Right renal pelvis (tissue), 4 donors: ENCODE measurements around the gene PRR14L. TPM values are rescaled to one million over a fixed set of nuclear protein-coding genes. Genes with fewer than 3 reads are reported as not detected.
"Not testable (repeated sequence)": the region's sequence is repeated elsewhere in the genome, so short reads cannot be mapped to it uniquely, and the experiment has no call there.

Experiments used
- DNase-seq, 4 donors: peaks; one replicate each; pipeline ENCODE4 v3.0.0-alpha.2; 2013; ENCODE audit warnings: low read depth in 4 of 4, low spot score in 3 of 4, missing footprints in 1 of 4
- polyA plus RNA-seq, 4 donors: library from polyadenylated mRNA; unstranded; fragments of 120-200 nt; gene quantifications; one replicate each; pipeline ENCODE4 v1.2.1, GENCODE V29; 2013; ENCODE audit not compliant: insufficient read length in 4 of 4

PRR14L gene
- polyA plus RNA-seq, 4 donors = 22.9 to 26.6 (median 25.7) TPM

DNA sequence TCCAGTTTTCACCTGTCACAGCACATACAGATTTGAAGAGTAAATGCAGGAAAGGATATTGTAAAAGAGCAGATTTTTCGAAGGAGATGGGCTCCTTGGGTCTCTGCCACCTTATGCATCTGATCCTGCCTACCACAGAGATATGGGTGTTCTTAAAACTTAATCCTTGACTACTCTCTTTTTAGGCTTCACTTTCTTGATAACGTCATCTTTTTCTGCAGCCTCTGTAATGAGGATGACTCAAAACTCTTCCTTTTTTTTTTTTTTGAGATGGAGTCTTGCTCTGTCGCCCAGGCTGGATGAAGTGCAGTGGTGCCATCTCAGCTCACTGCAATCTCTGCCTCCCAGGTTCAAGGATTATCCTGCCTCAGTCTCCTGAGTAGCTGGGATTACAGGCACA is 7.8 kb downstream of the PRR14L start:
- no peak for DNase-seq

GRCh38 chr22:31740314-31740713 is 9.6 kb downstream of the PRR14L start:
- DNase-seq = not testable (repeated sequence)

GRCh38 chr22:31739795-31740201 is 10.1 kb downstream of the PRR14L start:
- no peak for DNase-seq

- DNase-seq = no peak
These were observed 11.4 kb downstream of the PRR14L start for GRCh38 chr22:31738566-31738965.

- DNase-seq = no peak
These were observed 12.0 kb downstream of the PRR14L start for GRCh38 chr22:31737932-31738331.

DNA sequence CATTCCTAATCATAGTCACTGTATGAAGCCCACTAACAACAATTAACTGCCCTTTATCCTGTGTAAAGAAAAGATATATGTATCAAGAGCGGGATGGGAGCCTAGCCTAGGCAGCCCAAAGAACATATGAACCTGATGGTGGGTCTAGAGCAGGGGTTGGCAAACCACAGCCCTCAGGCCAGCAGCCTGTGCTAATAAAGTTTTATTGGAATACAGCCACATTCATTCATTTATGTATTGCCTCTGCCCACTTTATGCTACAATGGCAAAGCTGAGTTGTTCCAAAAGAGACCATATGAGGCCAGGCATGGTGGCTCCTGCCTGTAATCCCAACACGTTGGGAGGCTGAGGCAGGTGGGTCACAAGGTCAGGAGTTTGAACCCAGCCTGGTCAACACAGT is 13.5 kb downstream of the PRR14L start:
- no peak for DNase-seq

GRCh38 chr22:31734512-31734911 is 15.4 kb downstream of the PRR14L start:
- DNase-seq = no peak

DNA sequence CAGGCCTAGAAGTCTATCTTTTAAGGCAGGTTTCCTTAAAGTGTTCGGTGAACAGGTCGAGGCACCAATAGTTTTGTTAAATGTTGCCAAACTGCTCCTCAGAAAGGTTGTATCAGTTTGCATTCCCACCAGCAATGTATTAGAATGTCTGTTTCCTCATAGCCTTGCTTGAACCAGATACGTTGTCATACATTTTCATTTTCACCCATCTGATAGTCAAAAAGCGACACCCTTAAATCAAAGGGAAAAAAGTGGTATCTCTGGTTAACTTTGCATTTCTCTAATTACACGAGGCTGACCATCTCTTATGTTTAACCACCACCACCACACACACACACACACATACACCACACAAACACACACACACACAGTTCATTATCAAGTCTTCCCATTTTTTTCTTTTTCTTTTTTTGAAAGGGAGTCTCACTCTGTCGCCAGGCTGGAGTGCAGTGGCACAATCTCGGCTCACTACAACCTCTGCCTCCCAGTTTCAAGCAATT is 16.3 kb downstream of the PRR14L start:
- DNase-seq = no peak

- no peak for DNase-seq
These were observed 17.7 kb downstream of the PRR14L start for GRCh38 chr22:31732089-31732829.

GRCh38 chr22:31730344-31730711 is 19.6 kb downstream of the PRR14L start:
- no peak for DNase-seq

- no peak for DNase-seq
These were observed 21.1 kb downstream of the PRR14L start for GRCh38 chr22:31728857-31729256.

- DNase-seq = no peak
These were observed 23.2 kb downstream of the PRR14L start for GRCh38 chr22:31726692-31727091.

GRCh38 chr22:31723723-31724122 is 26.2 kb downstream of the PRR14L start:
- no peak for DNase-seq

DNA sequence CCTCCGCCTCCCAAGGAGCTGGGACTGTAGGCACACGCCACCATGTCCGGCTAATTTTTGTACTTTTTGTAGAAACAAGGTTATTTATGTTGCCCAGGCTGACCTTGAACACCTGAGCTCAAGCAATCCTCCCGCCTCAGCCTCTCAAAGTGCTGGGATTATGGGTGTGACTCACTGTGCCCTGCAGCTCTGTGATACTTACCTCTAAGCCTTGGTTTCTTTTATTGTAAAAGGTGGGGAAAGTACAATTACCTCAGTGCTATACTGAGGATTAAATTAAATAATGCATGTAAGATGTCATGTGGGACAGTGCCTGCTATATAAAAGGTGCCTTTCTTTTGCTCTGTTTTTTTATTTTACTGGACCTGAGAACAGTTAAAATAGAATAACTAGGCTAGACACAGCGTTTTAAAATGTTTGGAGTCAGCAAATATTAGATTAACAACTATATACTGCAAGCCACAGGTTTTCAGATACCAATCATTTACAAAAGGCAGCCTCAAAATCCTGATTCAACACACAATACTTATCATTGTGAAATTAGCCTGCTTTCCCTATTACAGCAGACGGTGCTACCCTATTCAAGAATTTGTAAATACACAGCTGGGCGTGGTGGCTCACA is 30.0 kb downstream of the PRR14L start:
- no peak for DNase-seq

GRCh38 chr22:31715147-31715778 is 34.7 kb downstream of the PRR14L start:
- no peak for DNase-seq

DNA sequence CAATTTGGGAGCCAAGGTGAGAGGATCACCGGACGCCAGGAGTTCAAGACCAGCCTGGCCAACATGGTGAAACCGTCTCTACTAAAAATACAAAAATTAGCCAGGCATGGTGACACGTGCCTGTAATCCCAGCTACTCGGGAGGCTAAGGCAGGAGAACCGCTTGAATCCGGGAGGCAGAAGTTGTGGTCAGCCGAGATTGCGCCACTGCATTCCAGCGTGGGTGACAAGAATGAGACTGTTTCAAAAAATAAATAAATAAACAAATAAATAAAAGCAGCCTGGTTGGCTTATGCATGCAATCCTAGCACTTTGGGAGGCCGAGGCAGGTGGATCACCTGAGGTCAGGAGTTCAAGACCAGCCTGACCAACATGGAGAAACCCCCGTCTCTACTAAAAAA is 38.7 kb downstream of the PRR14L start:
- DNase-seq = not testable (repeated sequence)

GRCh38 chr22:31707519-31707918 is 42.4 kb downstream of the PRR14L start:
- DNase-seq = no peak

DNA sequence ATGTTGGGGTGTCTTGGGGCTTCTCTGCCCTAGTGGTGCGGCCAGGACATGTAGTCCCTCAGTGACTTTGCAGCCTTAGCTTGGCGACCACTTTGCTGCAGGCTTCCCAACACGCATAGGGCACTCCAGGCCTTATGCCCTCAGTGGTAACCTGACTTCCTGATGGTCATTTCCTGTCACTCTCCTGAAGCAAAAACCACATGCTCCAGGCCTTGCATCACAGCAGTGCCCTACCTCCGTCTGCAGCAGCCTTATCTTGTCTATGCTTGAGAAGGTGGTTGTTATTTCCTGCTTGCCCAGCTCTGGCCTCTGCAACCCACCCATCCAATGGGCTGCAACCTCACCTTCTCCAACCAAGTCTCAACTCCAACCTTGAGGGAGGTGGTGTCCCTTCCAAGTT is 54.5 kb downstream of the PRR14L start:
- no peak for DNase-seq

GRCh38 chr22:31694046-31694445 is 55.9 kb downstream of the PRR14L start:
- DNase-seq = not testable (repeated sequence)

GRCh38 chr22:31692186-31692886 is 57.6 kb downstream of the PRR14L start:
- no peak for DNase-seq

- DNase-seq = no peak
These were observed 58.5 kb downstream of the PRR14L start for GRCh38 chr22:31691408-31691807.
